ENCODE results near the gene WDR11.

The WDR11 gene, protein sequence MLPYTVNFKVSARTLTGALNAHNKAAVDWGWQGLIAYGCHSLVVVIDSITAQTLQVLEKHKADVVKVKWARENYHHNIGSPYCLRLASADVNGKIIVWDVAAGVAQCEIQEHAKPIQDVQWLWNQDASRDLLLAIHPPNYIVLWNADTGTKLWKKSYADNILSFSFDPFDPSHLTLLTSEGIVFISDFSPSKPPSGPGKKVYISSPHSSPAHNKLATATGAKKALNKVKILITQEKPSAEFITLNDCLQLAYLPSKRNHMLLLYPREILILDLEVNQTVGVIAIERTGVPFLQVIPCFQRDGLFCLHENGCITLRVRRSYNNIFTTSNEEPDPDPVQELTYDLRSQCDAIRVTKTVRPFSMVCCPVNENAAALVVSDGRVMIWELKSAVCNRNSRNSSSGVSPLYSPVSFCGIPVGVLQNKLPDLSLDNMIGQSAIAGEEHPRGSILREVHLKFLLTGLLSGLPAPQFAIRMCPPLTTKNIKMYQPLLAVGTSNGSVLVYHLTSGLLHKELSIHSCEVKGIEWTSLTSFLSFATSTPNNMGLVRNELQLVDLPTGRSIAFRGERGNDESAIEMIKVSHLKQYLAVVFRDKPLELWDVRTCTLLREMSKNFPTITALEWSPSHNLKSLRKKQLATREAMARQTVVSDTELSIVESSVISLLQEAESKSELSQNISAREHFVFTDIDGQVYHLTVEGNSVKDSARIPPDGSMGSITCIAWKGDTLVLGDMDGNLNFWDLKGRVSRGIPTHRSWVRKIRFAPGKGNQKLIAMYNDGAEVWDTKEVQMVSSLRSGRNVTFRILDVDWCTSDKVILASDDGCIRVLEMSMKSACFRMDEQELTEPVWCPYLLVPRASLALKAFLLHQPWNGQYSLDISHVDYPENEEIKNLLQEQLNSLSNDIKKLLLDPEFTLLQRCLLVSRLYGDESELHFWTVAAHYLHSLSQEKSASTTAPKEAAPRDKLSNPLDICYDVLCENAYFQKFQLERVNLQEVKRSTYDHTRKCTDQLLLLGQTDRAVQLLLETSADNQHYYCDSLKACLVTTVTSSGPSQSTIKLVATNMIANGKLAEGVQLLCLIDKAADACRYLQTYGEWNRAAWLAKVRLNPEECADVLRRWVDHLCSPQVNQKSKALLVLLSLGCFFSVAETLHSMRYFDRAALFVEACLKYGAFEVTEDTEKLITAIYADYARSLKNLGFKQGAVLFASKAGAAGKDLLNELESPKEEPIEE

DNA sequence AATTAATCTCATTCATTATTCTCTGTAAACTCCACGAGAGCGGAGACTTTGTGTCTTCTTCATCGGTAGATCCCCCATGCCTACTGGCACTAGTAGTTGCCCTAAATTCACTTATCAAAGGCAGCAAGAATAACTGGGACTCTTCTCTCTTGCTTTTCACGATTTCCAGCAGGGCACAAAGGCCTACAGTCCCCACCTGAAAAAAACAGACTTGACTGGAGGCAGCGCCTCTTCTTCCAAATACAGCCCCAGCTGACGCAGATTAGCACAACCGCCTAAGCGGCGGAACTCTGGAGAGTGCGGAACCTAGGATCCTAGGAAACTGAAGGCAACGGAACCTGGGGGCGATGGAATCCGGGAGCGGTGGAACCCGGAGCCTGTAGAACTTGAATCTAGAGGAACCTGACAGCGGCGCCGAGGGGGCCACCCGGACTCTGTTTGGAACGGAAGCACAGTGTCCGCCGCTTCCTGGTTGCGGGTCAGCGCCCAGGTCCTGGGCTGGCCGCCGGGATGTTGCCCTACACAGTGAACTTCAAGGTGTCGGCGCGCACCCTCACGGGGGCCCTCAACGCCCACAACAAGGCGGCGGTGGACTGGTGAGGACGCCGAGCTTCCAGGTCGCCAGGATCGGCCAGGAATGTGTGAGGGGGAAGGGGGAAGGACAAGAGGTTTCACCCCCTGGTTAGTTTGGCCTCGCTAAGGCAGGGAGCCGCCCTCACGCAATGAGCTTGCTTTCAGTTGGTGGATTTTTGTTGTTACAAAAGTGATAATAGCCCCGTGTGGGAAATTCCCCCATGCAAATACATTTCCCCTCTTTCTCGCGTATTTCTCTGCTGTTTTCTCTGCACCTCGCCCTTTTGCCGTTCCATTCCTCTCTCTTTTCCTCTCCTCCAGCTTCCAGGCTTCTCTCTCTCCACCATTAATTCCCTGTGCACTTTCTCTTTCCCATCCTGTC lies at the start of gene WDR11:
Gene WDR11 (plus strand): TSS at position 452 of the 955 bp plus-strand sequence. CDS start 59 bp downstream, at position 511.
- TF ChIP-seq, protein P1, sequence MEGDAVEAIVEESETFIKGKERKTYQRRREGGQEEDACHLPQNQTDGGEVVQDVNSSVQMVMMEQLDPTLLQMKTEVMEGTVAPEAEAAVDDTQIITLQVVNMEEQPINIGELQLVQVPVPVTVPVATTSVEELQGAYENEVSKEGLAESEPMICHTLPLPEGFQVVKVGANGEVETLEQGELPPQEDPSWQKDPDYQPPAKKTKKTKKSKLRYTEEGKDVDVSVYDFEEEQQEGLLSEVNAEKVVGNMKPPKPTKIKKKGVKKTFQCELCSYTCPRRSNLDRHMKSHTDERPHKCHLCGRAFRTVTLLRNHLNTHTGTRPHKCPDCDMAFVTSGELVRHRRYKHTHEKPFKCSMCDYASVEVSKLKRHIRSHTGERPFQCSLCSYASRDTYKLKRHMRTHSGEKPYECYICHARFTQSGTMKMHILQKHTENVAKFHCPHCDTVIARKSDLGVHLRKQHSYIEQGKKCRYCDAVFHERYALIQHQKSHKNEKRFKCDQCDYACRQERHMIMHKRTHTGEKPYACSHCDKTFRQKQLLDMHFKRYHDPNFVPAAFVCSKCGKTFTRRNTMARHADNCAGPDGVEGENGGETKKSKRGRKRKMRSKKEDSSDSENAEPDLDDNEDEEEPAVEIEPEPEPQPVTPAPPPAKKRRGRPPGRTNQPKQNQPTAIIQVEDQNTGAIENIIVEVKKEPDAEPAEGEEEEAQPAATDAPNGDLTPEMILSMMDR (IDR thresholded peaks at IDR 0.05) = no peak

DNA sequence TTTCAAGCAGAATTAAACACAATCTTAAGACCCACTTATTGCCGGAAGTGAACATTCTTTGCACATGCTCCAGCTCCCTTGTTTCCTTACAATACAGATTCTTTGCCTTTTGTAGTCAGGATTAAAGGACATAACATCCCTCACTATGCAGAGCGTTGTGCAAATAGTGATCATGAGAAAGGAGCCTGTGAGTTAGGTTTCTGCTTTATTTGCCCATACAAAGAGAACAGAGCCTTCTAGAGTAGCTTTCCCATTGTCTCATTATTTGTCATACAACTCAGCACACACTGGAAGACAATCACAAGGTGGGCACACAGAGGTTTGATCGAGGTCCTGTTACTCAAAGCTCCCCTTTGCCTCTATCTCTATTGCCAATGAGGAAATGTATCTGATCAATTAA lies 48.2 kb upstream of the WDR11 start:
- TF ChIP-seq, protein P1 (IDR thresholded peaks at IDR 0.05) = no peak

DNA sequence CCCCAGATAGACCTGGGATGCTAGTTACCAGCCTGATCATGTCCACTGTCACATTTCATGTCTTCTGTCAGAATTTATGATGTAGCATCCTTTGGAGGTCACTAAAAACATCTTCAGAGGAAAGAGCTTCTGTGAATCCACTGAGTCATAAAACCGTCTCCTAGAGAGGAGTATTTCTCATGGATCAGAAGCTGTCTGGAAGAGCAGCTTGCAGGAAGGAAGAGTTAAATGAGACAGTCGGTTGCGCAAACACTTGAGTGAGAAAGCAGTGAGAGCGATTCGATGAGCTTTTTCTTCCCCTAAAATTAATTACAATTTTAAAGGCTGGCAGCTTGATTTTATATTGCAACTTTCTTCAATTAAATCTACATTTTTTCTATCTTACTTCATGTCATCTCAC lies 47.2 kb upstream of the WDR11 start:
- TF ChIP-seq, protein P1 (IDR thresholded peaks at IDR 0.05) = no peak

DNA sequence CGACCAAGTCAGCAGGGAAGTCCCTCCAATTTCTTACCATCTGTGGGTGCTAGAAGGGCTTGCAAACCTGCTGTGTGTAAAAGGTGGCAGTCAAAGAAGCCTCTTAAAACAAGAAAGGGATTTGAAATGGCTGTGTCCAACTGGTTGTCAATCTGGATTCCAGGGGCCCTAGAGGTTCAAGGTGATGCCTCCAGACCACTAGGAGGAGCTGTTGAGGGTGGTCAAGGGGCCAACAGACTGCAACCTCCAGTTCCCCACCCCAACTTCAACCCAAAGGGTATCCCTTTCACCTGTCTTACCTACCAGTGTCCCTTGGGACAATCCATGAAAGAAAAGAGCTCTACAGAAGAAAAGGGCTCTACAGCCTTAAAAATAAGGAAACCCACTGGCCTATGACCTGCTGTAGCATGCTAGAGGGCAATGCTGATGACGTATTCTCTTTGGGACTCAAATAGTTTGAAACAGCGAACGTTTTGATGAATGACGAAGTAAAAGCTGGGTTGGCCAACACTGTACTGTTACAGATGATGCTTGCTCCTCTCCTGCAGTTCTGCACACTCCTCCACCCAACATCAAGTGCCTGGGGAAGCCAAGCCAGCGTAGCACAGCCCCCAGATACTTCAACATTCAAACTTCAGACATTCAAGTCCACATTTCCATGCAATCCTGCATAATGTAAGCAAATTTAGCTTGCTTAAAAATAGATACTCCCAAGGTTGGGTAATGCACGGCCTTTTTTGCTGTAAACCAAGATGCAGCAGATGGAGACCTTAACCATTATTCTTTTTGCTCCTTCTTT lies 45.9 kb upstream of the WDR11 start:
- TF ChIP-seq, protein P1 (IDR thresholded peaks at IDR 0.05) = peak; percentile 10; the same call in 1 of the 2 replicates

DNA sequence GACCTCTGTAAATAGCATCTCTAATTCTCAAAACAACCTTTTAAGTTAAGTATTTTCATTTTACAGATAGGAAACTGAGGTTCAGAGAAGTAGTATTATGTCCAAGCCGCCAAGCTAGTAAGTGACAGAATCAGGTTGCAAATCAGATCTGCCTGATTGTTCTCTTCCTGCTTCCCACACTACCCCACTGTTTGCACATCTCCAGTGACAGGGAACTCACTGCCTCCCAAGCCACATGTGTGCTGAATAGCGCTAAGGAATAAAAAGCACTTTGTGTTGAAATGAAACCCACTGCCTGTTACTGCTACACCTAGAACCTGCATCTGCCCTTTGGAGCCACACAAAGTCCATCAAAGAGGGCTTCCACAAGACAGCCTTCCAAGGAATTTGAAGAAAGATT lies 45.1 kb upstream of the WDR11 start:
- TF ChIP-seq, protein P1 (IDR thresholded peaks at IDR 0.05) = no peak

DNA sequence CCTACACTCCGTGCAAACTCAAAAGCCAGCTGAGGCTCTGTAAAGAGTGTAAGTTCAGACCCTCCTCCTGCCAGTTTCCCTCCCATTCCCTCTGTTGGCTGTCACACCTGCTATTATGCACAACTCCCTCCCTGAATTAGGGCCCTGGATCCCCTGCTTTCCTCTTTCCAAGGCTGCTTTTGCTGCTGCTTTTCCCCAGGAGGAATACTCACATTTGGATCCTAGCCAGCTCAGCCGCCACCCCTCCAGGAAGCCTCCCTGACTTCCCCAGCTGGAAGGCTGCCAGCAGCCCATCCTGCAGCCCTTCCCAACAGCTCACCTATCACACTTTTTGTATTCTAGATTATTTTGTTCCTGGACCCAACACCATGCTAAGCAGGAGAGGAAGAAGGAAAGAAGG lies 40.9 kb upstream of the WDR11 start:
- TF ChIP-seq, protein P1 (IDR thresholded peaks at IDR 0.05) = no peak

Data from LNCAP (cell line).